T1000 (cell line): ENCODE measurements around the gene ZFYVE1.
A peak's percentile ranks its signal among the peaks of the same experiment; 100 is the strongest.
"Not testable (repeated sequence)": the region's sequence is repeated elsewhere in the genome, so short reads cannot be mapped to it uniquely, and the experiment has no call there.

Experiments used
- DNase-seq: peaks from one replicate; lab custom pipeline; 2025; ENCODE audit warnings: mixed read lengths; lab: John Stamatoyannopoulos, UW

Gene ZFYVE1, protein sequence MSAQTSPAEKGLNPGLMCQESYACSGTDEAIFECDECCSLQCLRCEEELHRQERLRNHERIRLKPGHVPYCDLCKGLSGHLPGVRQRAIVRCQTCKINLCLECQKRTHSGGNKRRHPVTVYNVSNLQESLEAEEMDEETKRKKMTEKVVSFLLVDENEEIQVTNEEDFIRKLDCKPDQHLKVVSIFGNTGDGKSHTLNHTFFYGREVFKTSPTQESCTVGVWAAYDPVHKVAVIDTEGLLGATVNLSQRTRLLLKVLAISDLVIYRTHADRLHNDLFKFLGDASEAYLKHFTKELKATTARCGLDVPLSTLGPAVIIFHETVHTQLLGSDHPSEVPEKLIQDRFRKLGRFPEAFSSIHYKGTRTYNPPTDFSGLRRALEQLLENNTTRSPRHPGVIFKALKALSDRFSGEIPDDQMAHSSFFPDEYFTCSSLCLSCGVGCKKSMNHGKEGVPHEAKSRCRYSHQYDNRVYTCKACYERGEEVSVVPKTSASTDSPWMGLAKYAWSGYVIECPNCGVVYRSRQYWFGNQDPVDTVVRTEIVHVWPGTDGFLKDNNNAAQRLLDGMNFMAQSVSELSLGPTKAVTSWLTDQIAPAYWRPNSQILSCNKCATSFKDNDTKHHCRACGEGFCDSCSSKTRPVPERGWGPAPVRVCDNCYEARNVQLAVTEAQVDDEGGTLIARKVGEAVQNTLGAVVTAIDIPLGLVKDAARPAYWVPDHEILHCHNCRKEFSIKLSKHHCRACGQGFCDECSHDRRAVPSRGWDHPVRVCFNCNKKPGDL

DNA sequence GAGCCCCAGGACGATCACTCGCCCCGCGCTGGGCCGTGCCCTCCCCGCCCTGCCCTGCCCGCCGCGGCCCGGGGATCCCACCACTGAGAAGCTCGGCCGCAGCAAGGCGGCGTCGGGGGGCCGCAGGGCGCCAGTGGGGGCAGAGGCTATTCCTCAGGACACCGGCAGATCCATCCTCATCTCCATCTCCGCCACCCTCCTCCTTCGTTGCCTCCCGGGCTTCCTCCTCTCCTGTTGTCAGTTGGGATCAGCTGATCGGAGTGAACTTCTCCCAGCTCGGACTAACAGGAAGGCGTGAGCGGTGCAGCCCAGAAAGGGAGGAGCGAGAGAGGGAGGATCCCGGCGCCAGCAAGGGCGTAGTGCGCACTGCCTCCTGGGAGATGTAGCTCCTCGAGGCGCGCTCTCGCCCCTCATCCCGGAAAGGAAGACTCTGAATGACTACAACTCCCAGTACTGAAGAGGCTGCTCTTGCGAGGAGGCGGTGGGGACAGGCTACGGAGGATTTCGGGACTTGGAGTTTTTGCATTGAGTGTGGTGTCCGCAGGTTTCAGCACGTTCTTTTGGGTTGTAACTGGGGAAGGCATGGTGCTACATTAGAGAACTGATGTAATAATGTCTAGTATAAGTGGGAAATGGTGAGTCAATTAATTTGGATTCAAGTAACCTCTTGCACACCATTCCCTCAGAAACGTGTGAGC is at the start of gene ZFYVE1:
ZFYVE1 (minus strand) TSS at position 262 of the 698 bp plus-strand sequence. CDS start 2,598 bp downstream, outside the sequence.
- peak; percentile 96 for DNase-seq

DNA sequence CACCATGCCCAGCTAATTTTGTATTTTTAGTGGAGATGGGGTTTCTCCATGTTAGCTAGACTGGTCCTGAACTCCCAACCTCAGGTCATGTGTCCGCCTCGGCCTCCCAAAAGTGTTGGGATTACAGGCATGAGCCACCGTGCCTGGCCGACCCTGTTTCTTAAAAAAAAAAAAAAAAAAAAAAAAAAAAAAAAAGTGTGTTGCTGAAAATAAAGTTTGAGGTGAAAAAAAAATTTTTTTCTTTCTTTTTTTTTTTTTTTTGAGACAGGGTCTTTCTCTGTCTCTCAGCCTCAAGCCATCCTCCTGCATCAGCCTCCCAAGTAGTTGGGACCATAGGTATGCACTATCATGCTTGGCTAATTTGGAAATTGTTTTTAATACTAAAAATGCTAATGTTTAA is 42.7 kb upstream of the ZFYVE1 start:
- DNase-seq: no peak

DNA sequence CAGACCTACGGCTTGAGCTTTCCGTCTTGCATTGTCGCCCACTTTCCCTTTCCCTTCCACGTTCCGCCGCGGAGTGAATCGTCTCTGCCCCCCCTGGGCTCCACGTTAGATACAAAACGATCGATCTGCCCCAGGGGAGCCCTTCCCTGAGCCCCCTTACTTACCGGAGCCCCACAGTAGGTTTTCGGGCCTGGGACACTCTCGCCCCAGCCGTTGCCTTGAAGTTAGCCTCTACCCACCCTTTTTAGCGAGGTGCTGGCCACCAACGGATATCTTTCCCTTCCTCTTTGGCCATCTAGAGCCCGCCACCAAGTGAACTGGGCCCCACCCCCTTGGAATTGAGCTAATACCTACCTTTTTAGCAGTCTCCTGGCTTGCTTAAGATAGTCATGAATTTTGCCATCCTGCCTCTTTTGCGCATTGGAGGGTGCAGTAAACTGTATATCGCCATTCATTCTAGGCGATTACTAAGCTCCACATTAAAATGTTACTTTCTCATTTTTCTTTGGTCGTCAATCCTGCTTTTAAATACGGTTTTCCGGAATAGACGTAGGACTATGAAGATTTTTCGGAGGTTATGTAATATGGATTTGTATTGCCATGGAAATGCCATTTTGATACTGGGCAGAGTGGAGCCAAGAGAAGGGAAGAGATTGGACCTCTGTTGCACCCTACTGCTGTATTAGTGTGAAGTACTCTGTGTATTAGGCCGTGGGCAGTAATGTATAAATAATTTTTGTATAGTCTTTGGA is 32.2 kb upstream of the ZFYVE1 start:
- DNase-seq: no peak

DNA sequence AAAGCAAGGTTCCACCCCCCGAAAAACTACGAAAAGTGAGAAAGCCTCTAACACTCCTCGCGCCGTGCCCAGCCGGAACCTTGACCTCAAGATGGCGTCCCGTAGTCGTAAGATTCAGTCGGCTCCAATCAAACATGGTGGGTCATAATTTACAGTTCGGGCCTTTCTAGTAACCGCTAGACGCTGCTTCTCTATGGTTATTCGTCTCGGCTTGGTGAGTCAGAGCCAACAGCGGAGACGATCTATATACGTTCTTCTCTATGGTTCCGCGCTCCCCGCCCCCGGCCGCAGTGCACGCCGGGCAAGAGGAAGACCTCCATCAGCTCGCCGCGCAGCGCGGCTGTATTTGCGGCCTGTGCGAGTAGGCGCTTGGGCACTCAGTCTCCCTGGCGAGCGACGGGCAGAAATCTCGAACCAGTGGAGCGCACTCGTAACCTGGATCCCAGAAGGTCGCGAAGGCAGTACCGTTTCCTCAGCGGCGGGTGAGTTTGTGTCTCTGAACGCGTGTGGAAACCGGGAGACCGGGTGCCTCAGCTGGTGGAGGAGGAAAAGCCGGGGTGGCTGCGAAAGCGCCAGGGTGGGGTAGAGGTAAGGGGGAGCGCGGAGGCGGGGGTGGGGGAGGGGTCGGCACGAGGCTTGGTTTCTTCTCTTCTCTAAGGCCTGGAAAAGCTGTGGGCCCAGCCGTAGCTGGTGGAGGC is 31.5 kb upstream of the ZFYVE1 start, which contains the start of gene RBM25:
RBM25 (plus strand) TSS at position 311 of the 698 bp plus-strand sequence. CDS start 13,108 bp downstream, outside the sequence.
- DNase-seq: peak; percentile 95

DNA sequence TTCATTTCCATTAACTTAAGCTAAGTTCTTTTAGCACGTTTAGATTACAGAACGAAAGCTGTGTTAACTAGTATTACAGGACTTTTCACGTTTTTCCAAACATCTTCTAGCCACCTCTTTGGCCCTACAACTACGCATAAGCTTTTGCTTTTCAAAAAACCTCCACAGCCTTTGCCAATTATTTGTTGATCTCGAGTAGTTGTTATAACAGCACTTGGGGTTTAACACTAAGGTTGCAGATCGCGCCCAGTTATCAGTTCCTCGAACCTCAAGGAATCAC is 31.0 kb upstream of the ZFYVE1 start:
- DNase-seq: no peak

DNA sequence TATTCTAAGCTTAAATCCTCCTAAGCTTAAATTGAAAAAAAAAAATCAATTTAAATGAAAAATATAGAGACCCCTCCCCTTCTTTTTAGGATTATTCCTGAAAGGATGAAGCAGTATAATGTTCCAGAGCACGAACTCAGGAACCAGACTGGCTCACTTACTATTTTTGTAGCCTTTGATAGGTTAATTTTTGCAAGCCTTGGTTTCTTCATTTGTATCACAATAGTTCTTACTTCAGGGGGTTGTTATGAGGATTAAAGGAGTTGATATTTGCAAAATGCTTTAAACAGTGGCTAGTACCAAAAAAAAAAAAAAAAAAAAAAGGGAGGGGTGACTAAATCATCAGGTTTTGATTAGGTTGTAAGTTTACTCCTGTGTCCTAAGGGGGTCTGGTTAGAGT is 28.3 kb upstream of the ZFYVE1 start:
- DNase-seq: no peak

DNA sequence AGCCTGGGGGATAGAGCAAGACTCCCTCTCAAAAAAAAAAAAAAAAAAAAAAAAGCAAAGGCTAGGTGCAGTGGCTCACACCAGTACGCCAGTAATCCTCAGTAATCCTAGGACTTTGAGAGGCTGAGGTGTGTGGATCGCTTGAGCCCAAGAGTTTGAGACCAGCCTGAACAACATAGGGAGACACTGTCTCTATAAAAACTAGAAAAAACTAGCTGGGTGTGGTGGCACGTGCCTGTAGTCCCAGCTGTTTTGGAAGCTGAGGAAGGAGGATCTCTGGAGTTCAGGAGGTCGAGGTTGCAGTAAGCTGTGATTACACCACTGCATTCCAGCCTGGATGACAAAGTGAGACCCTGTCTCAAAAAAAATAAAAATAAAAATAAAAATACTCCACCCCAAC is 22.5 kb upstream of the ZFYVE1 start:
- DNase-seq: no peak

DNA sequence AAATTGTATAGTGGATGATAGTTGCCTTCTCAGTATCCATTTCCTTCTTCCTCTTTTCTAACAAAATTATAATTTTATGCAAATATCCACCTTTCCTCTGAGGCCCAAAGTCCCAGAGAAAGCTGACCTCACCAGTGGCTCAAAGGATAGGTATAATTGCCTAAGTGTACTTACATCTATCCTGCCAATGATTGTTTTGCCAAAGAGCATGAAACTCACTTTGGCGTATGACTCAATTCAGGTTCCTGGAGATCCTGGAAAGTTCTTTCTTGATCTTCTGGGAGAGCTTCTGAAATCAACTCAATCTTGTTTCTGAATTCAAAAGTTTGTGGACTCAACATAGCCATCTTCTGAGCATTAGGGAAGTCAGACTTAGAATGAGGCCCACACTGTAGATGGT is 20.9 kb upstream of the ZFYVE1 start:
- DNase-seq: no peak

DNA sequence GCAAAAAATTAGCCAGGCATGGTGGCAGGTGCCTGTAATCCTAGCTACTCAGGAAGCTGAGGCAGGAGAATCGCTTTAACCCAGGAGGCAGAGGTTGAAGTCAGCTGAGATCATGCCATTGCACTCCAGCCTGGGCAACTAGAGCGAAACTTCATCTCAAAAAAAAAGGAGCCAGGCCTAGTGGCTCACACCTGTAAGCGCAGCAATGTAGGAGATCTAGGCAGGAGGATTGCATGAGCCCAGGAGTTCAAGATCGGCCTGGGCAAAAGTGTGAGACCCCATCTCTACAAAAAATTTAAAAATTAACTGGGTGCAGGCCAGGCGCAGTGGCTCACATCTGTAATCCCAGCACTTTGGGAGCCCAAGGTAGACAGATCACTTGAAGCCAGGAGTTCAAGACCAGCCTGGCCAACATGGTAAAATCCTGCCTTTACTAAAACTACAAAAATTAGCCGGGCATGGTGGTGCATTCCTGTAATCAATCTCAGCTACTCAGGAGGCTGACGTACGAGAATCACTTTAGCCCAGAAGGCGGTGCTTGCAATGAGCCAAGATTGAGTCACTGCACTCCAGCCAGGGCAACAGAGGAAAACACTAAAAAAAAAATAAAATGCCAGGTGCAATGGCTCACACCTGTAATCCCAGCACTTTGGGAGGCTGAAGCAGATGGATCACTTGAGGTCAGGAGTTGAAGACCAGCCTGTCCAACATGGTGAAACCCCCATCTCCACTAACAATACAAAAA is 10.0 kb upstream of the ZFYVE1 start:
- not testable (repeated sequence) for DNase-seq

DNA sequence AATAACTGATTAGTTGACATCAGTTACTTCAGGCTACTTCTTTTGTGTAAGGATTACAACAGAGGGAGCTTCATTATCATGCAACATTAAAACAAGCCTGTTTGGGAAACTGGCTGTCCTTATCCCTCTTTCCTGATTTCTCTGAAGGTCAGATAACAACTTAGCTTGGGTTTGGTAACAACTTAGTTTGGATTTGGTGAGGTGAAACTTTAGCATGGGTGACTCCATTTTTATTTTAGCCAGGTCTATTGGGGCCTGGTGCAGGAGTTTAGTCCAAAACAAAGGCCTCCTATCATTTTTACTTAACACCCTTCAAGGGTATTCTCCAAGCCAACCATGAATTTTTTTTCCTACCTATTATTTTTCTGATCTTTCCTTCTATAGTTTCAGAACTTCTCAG is 1.1 kb upstream of the ZFYVE1 start:
- DNase-seq: no peak

DNA sequence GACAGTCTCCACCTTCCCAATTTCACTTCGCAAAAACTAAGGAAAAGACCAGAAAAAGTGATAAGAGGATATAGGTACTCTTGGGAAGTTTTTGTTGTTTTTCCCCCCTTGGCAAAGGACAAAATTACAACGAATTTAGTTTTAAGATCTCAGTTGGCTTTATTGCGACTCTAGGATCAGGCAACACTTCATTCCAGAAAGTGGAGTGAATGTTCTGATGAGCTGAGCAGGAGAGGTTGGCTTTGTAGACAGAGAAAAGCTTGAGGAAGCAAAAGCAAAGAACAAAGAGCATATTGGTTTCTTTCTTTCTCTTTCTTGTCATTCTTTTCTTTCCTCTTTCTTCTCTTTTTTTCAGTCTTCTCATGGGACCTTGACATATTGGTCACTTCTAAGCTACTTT is 640 bp upstream of the ZFYVE1 start:
- DNase-seq: no peak

DNA sequence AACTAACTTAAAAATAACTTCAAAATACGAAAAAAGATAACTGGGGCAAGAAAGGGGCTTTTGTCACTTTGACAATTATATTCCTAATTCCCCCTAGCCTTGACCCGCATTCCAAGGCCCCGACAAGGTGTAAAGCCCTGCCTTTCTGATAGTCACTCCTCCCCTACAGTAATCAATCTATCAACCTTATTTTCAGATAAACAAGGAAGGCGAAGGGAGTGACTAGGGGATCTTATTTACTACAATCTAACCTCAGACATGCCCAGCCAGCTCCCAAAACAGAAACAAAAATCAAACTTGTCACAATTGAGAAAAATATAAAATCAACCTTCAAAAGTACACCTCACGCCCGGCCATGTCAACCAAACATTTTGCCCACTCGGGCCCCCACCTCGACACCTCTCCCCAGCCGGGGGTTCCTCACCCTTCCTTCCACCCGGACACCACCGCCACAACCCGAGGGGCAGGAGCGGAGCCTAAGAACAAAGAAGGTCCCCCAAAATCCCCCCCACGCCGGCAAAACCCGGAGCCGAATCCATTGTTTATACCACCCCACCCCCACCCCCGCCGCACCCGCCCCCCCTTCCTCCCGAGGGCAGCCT is 562 bp downstream of the ZFYVE1 start:
- no peak for DNase-seq

DNA sequence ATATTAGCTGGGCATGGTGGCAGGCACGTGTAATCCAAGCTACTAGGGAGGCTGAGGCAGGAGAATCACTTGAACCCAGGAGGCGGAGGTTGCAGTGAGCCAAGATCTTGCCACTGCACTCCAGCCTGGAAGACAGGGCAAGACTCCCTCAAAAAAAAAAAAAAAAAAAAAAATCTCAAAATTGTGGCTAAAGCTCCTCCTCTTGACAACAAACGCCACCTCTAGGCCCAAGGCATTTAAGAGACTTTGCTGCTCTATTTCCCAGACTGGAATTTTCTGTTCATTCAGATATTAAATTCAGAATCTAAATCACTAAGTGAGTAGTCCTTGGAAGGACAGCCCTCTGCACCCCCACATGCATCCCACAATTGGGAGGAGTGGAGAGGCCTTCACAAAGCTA is 1.4 kb downstream of the ZFYVE1 start:
- no peak for DNase-seq

DNA sequence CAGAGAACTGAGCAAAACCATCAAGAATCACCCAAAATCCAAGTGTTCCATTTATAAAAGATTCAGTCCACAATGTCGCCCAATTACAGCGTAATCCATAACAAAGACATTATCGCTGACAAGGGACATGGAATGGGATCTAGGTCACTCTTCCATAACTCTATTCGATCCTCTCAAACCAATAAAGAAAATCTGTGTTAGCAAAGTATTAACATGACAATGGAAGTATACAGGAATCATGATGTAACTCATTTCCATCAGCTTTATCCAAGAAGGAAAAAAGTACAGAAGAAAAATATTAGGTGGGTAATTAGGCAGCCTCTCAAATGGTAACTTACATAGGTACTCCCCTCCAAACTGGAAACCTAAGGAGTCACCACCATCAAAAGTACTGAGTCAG is 4.9 kb downstream of the ZFYVE1 start:
- no peak for DNase-seq

DNA sequence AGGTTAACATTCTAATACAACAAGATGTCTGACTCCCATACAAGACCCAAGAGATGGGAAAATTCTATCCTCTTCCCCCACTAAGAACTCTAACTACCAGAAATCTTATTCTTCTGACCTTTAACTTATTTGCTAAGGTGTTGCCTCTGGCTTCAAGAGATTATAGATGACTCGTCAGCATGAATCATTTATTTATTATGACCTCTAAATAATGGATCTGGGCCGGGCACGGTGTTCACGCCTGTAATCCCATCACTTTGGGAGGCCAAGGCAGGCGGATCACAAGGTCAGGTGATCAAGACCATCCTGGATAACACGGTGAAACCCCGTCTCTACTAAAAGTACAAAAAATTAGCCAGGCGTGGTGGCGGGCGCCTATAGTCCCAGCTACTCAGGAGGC is 10.9 kb downstream of the ZFYVE1 start:
- not testable (repeated sequence) for DNase-seq

DNA sequence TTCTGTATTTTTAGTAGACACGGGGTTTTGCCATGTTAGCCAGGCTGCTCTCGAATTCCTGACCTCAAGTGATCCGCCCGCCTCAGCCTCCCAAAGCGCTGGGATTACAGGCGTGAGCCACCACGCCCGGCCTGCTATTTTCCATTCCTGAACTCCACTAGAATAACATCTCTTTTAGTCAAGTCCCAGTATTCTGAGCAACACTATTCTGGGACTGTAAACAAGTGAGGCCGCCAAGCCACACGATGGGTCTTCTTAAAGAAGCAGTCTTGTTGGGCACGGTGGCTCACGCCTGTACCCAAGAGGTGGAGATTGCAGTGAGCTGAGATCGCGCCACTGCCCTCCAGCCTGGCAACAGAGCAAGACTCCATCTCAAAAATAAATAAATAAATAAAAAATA is 11.4 kb downstream of the ZFYVE1 start:
- not testable (repeated sequence) for DNase-seq

DNA sequence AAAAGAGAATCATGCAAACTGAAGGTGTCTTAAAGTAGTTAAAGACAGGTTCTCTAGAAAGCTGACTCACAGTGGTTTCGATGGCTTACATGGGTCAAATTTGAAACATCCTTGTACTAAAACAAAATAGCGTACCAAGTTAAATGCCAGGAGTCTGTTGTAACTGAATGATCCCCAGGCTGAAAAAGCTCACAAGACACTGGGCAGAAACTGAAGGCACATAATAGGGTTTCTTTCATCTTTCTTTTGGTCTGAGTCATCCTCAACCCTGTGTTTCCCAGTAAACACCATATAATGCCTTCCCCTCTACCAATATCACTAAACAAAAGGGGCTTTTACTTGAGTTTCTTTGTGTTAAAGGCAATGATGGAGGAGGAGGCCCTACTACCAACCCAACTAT is 12.8 kb downstream of the ZFYVE1 start:
- no peak for DNase-seq

DNA sequence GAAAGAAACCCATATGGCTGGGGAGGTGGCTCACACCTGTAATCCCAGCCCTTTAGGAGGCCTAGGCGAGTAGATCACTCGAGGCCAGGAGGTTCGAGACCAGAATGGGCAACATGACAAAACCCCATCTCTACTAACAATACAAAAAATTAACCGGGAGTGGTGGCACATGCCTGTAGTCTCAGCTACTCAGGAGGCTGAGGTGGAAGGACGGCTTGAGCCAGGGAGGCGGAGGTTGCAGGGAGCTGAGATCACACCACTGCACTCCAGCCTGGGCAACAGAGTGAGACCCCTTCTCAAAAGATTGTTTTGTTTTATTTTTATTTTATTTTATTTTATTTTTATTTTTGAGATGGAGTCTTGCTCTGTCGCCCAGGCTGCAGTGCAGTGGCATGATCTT is 15.7 kb downstream of the ZFYVE1 start:
- not testable (repeated sequence) for DNase-seq

DNA sequence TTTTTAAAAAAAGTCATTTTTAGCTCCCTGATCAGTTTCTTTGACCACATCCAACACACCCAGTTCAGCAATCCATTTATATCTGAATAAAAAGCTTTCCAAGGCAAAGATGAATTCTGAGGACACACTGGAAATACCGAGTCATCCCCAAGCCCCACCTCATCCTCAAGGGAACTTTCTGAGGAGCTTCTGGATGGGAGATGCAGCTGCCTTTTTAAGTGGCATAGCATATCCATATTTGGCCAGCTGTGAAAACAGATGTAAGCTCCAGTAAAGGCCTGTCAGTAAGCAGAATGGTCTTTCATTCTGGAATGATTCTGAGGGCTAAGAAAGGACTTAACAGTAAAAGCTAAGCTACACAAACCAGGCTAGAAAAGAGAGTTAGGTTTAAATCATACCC is 18.4 kb downstream of the ZFYVE1 start:
- no peak for DNase-seq

DNA sequence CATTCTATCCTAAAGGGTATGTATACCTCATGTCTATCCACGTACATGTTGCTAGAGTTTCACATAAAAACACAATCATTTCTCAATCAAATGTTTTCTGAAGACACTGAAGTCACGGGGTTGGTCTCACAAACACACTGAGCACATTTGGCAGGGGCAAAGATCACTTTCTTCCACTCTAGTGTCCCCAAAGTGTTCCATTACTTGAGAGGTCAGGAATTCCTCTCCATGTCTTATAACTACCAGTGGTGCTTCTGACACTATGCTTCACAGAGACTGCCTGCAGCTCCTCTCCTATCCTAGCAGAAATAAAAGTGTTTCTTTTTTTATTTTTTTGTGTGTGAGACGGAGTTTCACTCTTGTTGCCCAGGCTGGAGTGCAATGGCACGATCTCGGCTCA is 19.1 kb downstream of the ZFYVE1 start:
- no peak for DNase-seq
